ENCODE results near the gene MARCHF3.

DNA sequence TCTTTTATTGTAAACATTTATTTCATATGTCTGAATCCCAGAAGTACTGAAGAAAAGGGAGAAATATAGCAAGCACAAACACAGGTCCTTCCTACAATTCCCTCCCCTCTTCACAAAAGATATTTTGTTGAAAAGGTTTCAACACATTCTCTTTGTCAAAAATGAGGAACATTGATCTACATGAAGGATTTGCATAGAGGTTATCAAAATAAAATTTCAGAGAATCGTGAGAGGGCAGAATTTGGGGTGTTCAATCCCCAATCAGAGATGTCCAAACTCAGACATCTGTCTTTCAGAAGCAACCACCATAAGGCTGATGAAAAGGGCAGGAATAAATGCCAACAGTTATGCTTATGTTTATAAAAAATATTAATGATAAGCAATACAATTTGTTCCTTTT lies 69.2 kb downstream of the MARCHF3 start:
- TF ChIP-seq, protein P1, sequence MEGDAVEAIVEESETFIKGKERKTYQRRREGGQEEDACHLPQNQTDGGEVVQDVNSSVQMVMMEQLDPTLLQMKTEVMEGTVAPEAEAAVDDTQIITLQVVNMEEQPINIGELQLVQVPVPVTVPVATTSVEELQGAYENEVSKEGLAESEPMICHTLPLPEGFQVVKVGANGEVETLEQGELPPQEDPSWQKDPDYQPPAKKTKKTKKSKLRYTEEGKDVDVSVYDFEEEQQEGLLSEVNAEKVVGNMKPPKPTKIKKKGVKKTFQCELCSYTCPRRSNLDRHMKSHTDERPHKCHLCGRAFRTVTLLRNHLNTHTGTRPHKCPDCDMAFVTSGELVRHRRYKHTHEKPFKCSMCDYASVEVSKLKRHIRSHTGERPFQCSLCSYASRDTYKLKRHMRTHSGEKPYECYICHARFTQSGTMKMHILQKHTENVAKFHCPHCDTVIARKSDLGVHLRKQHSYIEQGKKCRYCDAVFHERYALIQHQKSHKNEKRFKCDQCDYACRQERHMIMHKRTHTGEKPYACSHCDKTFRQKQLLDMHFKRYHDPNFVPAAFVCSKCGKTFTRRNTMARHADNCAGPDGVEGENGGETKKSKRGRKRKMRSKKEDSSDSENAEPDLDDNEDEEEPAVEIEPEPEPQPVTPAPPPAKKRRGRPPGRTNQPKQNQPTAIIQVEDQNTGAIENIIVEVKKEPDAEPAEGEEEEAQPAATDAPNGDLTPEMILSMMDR (IDR thresholded peaks at IDR 0.05; ENCODE audit: low read depth, low read length): no peak
- TF ChIP-seq MAX (IDR thresholded peaks at IDR 0.05; ENCODE audit: low read depth, low read length) (no peak), POLR2A (IDR thresholded peaks at IDR 0.05; ENCODE audit: extremely low read depth, insufficient read length) (no peak)

All from NB4 (cell line).